Urothelium cell line (cell line): Measurements from ENCODE around the gene CBLN2.

Experiments used
- DNase-seq: peaks from one replicate; pipeline ENCODE4 v3.0.0; 2011; ENCODE audit warnings: low spot score, mixed read lengths
- FAIRE-seq: peaks from 2 replicates; lab custom pipeline; 2011; peaks lifted over from hg19 to GRCh38; lab: Jason Lieb, UNC

Gene CBLN2

DNA sequence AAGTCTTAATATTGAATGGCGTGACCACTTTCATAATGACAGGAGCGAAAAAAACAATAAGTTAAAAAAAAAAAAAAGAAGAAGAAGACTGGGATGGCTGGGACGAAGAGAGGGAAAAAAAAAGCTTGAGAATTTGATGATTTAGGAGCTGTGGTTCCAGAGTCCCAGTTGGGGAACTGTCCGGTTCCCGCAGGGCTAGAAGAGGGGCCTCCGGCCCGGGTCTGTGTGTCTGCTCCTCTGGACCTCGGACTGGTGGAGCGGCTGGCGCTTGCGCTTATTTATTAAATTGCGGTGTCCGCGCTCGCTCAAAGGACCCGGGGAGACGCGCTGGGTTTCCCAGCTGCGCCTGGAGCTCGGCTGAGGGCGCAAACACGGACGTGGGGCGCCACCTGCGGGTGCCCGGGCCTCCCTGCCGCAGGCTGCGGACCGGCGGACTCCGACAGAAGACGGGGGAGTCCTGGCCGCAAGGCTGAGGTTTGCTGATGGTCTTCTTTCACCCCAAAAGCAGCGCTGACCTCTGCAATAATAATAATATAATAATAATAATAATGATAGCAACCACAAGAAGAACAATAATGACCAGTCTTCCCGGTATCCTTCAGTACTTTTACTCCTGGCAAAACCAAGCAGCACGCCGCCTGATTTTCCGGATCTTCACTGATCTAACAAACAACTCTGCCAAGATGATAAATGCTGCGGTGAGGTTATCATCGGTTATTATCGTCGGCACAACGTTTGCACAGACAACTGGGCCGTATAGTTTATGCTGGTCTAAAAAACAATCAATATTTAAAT lies at the start of gene CBLN2:
Gene CBLN2 (minus strand): TSS at position 251 of the 795 bp plus-strand sequence. CDS start 2,182 bp downstream, outside the sequence.
- DNase-seq = peak; percentile 86

DNA sequence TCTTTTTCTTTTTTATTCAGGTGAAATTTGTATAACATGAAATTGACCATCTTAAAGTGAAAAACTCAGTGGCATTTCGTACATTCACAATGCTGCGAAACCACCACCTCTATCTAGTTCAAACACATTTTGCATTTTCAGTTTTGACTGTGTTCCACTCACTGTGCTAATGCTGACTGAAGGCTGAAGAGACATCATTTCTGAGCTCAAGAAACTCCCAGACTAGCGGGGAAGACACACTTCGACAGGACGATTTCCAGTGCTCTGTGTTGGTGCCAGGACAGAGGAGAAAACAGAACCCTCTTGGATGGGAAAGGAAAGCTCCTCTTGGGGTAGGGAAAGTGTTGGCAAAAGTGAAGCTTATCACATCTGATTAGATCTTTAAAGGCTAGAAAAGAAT lies 44.2 kb upstream of the CBLN2 start:
- DNase-seq (no peak), FAIRE-seq (no peak)

More for the DNA sequence above, at the start of gene CBLN2:
- FAIRE-seq = no peak

DNA sequence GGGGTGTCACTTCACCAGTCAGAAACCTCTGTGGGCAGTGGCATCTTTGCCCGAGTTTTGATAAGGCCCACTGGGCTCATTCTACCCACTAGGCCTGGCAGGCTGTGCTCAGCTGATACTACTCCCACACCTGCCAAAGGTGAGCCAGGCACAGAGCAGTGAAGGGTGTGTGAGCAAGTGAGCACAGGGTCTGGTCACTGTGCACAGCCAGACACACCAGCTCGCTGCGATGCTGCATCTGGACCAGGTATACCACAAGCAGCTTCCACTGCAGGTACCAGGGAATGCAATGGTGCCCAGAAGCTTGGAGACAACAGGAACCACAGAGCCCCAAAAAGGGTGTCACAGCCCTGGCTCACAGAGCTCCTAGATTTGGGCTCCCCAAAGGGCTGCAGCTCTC lies 40.6 kb upstream of the CBLN2 start:
- FAIRE-seq = no peak
- no peak for DNase-seq

DNA sequence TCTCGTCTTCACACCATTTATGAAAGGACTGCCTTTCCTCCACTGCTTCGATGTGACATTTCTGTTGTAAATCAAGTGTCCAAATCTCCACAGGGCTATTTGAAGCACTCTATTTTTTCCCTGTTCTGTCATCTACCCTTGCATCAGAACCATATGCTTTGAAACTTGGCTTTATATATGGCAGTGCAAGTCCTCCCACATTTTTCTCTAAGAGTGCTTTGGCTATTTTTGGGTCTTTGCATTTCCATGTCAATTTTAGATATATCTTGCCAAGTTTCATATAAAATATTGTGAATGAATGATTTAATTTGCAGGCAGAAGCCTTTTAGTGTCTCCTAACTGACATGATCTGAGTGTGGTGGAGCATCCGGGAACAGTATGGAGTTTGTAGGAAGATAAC lies 37.8 kb upstream of the CBLN2 start:
- DNase-seq (no peak), FAIRE-seq (no peak)

DNA sequence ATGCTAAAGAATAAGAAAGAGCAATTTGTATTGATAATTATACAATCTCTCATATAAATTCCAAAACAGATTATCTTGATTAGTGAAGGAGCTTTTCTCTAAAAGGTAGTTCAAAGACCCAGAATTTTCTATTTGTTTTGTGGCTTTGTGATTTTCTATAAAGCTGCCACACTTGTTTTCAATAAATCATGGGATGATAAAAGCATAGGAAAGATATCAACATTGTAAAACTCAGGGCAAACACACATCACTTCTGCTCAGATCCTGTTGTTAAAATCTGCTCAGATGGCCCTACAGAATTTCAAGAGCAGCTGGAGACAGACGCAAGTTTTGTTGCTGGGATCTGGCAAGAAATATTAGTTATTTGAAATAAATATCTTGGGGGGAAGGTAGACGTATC lies 28.8 kb upstream of the CBLN2 start:
- no peak for DNase-seq
- no peak for FAIRE-seq

DNA sequence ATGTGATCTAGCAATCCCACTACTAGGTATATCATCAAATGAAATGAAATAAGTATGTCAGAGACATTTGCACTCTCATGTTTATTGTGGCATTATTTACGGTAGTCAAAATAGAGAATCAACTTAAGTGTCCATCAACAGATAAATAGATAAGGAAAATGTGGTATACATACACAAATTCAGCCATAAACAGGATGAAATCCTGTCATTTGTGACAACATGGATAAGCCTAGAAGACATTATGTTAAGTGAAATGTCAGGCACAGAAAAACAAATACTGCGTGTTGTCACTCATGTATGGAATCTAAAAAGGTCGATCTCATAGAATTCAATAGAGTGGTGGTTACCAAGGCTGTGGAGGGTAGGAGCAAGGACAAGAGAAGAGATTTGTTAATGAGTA lies 22.1 kb upstream of the CBLN2 start:
- no peak for FAIRE-seq
- DNase-seq = no peak

DNA sequence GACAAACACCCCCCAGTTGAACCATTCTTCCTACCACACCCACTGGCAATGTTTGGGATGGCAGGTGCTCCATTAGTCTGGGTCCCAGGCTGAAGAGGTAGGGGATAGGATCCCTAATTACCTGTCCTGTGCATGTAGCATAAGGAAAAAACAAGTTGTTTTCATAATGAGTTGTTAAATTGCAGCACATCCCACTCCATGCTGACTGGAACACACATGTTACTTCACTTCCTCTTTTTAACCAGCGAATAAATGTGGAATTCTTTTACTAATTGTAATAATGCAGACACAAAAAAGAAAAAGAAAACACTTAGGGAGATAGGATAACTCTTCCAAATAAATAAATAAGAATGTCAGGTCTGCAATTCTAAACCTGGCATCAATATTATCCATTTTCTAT lies 11.8 kb upstream of the CBLN2 start:
- DNase-seq (no peak), FAIRE-seq (no peak)

DNA sequence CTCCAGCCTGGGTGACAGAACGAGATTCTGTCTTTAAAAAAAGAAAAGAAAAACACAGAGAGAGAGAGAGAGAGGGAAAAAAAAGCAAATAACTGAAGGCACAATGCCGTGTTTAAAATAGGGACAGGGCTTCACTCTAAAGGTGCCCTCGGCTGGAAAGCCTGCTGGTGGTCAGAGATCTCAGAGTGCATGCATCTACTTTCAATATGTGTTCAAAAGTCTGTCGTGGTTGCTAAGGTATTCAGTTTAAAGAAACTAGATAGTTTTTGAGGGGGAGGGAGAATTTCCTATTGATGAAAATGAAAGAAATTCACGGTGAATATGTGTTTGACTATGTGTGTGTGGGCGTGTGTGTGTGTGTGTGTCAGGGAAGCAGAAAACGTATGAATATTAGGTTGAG lies 11.0 kb upstream of the CBLN2 start:
- no peak for DNase-seq
- FAIRE-seq = no peak

DNA sequence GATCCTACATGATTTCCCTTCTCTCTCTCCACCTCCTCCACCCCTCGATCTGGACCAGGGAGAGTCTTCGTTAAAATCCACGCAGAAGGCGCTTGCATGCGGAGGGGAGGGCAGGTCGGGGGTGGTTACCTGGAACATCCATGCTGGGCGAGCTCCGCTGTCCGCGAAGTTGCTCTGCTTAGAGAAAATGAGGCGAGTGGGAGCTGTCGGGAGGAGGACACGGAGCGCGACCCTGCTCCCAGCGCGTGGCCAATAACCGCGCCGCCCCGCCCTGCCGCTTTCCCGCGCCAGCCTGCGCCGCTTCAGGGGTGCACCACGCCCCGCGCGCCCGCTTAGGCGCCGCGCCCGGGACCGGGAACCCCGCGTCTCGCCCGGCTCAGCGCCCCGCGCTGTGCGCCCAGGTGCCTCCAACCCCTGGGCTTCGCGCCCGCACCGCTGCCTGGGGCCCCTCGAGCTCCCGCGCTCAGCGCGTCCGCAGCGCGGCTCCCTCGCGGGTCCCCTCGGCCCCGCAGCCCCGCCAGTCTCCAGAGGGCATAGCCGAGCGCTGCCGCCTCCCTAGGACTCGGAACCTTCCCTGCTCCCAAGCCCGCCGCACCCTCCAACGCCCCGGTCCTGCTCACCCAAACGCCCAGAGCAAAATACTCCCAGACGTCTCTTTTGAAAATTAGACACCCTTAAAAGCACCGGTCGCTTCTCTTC lies 636 bp downstream of the CBLN2 start:
- FAIRE-seq = no peak
- DNase-seq = no peak

DNA sequence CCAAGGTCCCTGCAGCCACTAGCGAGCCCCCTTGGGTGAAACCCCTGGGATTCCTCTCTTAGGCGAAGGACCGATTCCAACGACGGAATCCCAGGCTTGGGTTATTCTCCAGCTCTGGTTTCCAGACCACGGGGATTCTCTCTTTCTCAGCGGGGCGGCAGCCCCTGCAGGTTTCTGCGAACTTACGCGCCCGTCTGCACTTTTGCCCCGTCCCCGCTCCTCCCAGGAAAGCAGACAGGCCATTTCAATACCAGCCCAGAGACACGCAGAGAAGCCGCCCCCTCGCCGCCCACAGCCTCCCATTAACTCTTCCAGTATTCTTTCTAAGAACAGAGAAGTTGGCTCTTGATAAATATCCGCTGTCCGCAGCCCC lies 1.2 kb downstream of the CBLN2 start:
- DNase-seq (no peak), FAIRE-seq (no peak)

DNA sequence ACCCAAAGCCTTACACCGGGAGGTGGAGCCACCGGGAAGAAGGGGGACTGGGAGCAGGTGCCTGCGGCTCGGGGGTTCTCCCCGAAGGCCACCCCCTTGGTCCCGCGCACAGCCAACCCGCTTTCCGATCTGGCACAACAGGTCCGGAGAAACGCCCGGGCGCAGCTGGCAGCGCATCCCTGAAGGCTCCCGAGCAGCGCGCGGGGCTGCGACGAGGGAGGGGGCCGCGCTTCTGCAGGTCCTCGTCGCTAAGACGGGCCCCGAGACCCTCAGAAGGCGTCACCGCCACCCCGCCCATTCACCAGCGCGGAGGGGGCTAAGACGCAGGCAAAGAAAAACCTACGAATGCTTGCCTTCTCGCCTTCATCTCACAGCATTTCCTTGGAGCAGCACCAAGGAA lies 1.8 kb downstream of the CBLN2 start:
- no peak for DNase-seq
- FAIRE-seq = no peak

DNA sequence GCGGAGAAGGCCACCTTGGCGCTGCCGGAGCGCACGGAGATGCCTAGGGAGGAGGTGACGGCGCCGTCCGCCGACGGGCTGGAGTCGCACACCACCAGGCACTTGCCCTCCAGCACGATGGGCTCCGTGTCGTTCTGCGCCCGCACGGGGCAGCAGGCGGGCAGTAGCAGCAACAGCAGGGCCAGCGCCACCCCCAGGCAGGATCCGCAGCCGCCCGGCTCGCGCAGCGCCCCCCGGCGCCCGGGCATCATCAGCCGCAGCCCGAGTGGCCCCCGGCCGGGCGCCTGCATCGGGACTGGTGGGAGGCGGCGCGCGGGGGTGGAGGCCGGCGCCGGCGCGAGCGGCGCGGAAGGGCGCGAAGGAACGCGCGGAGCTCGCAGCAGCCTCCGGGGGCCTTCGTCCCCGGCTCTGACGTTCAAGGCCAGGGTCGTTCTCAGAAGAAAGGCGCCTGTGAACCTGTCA lies 2.2 kb downstream of the CBLN2 start:
- peak; percentile 37 for DNase-seq
- FAIRE-seq = no peak

DNA sequence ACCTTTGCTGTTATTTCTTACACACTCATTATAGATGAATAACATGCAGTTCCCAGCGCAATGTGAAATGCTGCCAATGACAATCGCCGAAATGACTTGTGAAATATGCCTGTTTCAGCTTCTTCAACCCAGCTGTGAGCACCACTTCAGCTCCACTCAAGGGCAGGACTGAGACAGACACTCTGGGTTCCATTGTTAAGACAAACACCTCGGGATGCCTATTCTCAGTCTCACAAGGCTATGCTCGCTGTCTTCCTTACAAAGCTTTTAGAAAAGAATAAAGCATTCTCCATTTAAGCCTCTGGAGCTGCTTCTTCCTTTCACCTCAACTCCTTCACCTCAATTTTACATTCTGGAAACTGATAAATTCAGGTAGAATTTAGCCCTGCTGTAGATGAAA lies 4.2 kb downstream of the CBLN2 start:
- DNase-seq (no peak), FAIRE-seq (no peak)

DNA sequence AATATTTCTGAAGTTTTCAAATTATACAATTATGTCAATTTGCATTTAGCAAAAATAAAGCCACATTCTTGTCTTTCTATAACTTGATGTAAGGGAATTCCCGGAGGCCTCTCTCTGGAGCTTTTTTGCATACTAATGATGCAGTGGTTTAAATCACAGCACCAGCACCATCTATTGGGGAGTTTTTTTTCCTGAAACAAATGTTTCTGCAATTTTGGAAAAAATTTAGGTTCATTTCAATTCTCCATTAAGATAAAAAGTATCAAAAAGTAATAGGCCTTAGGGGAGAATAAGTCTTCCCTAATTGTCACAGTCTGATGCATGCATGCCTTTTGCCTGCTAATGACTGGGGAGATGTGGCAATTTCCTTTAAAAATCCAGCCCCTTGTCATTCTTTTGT lies 13.5 kb downstream of the CBLN2 start:
- FAIRE-seq (no peak), DNase-seq (no peak)

DNA sequence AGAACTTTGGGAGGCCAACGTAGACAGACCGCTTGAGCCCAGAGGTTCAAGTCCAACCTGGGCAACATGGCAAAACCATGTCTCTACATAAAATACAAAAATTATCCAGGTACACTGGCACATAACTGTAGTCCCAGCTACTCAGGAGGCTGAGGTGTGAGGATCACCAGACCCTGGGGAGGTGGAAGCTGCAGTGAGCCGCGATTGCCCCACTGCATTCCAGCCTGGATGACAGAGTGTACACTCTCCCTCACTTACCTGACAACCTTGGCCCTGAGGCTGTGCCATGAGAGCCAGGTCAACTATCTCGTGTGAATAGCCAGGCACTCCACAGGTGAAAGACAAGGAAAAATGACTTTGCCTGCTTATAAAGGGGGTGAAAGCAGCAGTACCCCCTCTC lies 39.3 kb downstream of the CBLN2 start:
- FAIRE-seq (no peak), DNase-seq (no peak)

DNA sequence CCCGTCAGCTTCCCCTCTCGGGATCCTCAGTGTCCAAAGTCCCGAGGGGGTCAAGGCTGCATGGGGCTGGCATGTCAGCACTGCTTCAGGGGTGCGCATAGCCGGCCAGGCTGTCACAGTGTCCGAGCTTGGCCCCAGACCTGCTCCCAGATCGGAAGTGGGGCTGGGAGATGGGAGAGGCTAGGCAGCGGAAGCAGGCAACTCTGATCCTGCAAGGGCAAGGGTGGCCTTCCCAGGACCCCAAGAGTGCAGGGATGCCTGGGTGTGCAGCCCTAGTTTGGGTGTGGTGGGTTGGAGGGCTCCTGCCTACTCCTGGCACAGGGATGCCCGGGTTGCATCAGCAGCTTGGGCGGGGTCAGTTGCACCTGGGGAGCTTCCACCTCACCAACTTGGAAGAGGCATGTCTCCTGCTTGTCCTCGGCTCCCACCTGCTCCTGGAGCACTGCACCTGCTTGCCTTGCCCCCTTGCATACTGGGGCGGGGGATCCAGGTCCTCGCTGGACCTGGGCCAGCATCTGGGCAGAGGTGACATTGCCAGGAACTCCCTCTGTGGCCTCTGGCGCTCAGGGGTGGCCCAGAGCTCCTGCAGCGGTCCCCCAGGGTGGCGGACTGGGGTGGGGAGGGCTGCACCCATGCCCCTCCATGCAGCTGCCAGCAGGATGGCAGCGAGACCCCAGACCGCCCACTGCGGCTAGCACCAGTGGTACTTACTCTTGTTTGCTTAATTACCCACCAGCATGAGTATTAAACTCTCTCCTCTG lies 41.3 kb downstream of the CBLN2 start:
- DNase-seq (no peak), FAIRE-seq (no peak)

DNA sequence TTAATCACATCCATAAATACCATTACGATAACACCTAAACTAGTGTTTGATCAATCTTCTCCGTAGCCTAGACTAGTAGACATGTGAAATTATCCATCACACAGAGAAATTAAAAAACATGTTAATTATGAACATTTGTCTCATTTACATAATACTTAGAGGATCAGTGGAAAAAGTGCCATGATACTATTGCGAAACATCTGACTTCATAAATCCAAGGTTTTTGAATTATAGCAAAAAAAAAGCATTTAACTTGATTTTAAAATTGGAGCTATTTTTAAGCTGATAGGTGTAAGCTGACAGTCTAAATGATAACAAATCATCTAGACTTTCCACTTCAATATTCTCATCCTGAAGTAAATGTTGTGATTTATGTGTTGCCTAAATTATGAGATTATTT lies 51.6 kb downstream of the CBLN2 start:
- DNase-seq (no peak), FAIRE-seq (no peak)
